ENCODE measurements around the gene GLRA2.

- no peak for TF ChIP-seq EZH2phosphoT487 (IDR thresholded peaks at IDR 0.05; ENCODE audit: insufficient read depth, low read depth)
- no peak for TF ChIP-seq EZH2 (IDR thresholded peaks at IDR 0.05; ENCODE audit: insufficient read depth, poor library complexity, severe bottlenecking)
These were observed 112.6 kb downstream of the GLRA2 start for GRCh38 chrX:14641681-14642655.
